Stimulated activated naive CD4-positive, alpha-beta T cell treated with Interleukin-2 at 50 U/mL for 16 hours (primary cell): ENCODE results near the gene EPHX1.
A peak's percentile ranks its signal among the peaks of the same experiment; 100 is the strongest.

Source experiments
- DNase-seq: peaks from one replicate; lab custom pipeline; 2025; lab: John Stamatoyannopoulos, UW

EPHX1 gene

DNA sequence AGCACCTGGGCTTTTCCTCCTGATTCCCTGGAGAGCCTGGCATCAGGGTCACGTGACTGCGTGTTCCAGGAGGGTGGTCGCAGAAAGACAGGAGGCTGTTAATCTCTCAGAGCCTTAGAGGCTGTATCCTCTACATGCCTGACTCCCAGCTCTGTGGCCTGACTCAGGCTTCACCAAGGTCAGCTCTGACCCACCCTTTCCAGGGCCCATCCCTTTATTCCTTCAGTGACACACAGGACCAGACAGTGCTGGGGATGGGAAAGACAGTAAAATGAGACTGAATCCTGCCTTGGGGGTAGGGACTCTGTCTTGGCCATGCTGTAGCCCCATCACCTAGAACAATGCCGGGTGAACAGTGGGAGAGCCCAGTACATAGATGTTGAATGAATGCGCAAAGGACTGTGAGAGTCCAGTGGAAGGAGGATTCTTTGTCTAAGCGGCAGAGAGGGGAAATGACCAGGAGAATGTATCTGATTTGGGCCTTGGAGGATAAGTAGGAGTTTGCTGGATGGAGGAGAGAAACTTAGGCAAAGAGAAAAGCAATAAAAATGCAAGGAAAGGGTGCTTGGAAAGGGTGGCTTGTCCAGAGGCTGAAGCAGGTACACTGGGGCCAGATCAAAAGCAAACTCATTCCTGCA is 33.0 kb downstream of the EPHX1 start:
- DNase-seq = no peak

DNA sequence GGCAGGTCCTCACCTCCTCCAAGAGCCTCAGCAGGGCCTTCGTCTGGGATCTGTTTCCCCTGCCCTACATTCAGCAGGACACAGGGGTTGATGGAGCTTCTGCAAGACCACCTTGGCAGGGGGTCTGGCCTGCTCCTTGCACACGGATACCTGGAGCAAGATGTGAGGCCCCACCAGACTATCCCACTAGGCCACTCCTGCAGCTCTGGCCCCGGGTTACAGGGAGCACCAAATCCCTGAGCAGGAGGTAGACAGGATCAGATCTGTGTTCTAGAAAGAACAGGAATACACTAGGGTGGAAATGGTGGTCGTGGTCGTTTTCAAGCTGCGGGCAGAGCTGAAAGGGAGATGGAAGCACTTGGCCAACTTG is 33.5 kb downstream of the EPHX1 start:
- no peak for DNase-seq

DNA sequence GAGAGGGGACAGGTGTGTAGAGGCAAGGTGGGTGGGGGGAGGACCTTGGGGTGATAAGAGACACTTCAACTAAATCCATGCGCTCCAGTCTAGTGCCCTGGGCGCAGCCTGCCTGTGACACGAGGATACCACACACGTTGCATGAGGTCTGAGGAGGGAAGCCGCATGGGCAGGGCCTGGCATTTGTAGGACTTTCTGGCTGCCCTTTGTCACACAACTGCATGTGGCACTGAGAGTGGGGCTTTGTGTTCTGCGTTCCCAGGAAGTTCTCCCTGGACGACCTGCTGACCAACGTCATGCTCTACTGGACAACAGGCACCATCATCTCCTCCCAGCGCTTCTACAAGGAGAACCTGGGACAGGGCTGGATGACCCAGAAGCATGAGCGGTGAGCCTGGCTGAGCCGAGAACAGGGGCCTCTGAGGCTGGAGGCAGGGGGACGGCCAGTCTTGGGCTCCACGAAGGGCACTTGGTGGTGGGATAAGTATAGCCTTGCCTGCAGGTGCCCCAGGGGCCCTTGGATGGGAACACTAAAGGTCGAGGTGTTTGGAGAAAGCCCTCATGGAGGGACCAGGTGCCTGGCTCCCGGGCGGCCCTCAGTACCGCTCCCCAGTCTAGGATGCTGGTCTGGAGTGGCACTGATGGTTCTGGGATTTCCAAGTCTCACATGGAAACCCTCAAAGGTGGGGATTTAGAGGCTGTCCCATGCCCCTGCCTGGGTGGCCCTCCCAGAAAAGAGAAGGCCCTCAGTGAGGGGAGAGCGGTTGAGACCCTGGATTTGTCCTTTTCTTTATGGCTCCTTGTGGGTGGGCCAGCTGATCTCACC is 34.5 kb downstream of the EPHX1 start:
- DNase-seq = no peak

- DNase-seq = no peak
These were observed 35.2 kb downstream of the EPHX1 start for GRCh38 chr1:225845097-225845496.

DNA sequence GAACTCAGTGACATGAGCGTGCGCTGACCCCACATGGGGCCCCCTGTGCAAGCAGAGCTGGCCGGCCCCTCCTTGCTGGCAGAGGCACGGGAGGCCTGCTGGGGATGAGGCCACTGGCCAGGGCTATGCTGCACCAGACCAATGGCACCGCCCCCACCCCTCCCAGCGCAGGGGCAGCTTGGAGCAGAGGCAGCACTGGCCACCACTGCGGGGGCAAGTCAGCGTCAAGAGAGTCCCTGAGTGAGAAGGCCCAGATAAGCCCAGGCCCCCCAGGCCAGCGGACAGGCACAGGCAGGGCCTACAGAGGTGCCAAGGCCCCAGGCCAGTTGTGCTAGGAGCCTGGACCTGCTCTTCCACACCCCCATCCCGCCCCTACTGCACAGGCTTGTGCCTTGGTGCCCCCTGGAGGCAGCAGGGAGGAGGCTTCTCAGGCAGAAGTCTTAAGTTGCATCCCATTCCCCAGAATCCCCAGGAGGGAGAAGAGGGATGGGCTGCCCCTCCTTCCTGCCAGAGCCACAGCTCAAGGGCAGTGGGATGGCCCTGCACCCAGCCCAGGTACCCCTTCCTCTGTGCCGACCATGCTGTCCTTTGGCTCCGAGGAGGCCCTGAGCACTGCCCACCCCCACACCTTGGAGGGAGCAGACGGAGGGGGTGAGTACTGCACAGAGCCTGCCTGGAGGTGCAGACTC is 35.8 kb downstream of the EPHX1 start:
- DNase-seq = peak; percentile 19

- no peak for DNase-seq
These were observed 36.7 kb downstream of the EPHX1 start for GRCh38 chr1:225846331-225847310.

- no peak for DNase-seq
These were observed 37.7 kb downstream of the EPHX1 start for GRCh38 chr1:225847610-225848009.

DNA sequence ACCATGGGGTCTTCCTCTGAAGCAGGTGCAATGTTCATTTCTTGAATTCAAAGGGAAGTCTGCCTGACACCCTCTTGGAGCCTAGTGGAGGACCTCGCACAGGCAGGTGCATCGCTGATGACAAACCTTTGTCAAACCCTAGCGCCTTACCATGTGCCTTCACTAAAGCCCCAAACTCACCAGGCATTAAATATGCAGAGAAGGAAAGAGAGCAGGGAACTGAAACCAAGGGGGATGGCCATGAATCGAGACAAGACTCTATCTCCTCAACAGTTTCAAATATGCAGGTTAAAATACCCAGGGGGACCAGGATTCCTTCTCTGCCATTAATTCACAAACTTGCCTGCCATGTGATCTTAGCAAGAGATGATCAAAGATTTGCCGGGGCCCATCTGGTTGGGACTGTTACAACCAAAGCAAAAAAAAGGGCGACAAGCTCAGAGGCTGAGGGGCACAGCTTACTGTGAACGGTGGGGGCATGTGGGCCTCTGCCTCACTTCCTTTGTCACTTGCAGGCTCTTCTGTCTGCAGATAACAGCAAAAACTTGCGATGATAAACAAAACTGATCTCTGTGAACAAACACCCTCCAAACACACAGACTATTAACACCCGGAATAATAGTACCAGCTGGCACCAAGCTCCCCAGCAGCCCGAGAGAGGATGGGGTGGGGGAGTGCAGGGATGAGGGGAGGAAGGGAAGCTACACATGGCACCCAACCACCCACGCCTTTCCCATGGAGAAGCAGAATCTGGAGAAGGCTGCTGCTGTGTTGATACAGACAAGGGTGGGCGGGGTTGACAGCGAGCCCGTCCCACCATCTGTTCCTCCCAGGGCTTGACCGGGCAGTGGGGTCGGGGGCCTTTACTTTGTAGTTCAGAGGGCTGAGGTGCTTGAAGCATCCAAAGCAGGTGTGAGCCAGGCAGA is 38.4 kb downstream of the EPHX1 start:
- DNase-seq = no peak

GRCh38 chr1:225849925-225850324 is 40.0 kb downstream of the EPHX1 start:
- no peak for DNase-seq

- no peak for DNase-seq
These were observed 40.4 kb downstream of the EPHX1 start for GRCh38 chr1:225850370-225850769.

- DNase-seq = no peak
These were observed 41.9 kb downstream of the EPHX1 start for GRCh38 chr1:225851805-225852204.

- DNase-seq = no peak
These were observed 42.6 kb downstream of the EPHX1 start for GRCh38 chr1:225852413-225853124.

- no peak for DNase-seq
These were observed 43.5 kb downstream of the EPHX1 start for GRCh38 chr1:225853441-225853840.

DNA sequence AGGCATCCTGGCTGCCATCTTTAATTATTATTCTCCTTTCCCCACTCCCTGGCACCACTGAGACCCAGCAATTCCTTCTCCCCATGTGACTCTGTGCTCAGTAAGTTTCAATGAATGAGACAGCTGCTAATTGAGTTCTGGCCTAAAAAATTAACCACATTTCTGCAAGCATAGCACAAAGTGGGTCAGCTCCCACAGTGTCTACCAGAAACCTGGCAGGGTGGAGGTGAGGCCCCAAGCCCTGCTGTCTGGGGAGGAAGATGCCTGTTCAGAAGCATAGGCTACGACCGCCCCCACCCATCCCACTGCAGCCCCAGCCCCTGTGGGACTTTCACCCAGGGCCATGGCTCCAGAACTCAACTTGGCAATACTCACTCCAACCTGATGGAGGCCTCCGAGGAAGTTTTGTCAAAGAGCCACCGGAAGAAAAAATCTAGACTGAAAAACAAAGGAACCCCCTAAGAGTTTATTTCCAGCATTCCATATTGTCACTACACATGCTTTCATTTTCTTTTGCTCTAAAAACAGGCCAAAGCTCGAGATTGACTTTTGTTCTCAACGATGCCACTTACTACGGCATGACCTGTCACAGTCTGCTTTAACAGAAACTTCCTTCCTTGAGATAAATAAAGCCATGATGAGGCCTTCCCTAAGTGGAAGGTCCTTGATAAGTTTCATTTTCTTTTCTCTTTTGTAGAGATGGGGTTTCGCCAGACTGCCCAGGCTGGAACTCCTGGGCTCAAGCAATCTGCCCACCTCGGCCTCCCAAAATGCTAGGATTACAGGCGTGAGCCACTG is 45.8 kb downstream of the EPHX1 start:
- no peak for DNase-seq

DNA sequence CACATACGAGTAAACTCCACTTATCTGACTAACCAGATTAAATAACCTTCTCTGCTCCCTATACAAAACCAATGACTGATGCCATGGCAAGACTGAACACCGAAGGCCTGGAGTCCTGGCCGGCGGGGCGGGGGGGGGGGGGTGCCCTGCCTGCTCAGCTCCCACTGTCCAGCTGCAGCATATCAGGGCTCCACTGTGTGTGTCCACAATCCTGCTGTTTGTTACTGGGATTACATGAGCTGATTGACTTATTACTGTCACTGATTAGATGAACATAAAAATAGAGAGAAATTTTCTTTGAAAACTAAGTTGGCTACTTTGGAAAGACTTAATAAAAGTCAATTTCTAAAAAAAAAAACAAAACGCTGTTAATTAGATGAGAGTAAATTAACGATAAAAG is 47.3 kb downstream of the EPHX1 start:
- DNase-seq = no peak

DNA sequence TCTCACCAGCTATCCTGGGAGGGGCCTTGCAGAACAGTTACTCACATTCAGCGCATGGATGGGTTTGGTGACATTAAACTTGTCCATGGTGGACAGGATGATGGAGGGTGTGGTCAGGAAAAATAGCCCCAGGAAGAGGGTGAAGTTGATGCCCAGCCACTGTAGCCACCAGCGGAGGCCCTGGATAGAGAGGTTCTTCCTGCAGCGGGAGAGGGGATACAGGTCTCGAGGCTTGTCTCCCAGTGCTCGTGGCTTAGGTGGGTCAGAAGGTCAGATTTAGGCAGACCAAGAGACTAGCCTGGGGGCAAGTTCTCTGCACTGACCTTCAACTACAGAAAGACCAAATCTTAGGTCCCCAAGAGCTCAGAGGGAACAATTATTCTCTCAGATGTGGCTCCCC is 49.2 kb downstream of the EPHX1 start:
- no peak for DNase-seq

DNA sequence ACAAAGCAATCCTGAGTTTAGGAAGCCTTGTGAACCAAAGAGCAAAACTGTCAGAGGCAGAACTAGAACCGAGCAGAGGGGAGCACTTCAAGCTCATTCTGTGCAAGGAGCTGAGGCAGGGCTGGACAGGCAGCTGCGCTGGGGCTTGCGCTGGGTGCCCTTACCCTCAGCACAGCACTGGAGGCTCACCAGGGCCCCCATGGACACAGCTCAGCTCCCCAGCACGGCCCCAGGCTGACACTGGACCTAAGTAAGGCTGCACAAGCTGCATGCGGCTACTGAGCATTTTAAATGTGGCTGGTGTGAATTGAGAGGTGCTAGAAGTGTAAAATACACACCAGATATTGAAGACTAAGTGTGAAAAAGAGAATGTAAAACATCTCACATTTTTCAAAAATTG is 50.2 kb downstream of the EPHX1 start:
- no peak for DNase-seq

GRCh38 chr1:225860876-225861441 is 51.0 kb downstream of the EPHX1 start:
- no peak for DNase-seq
